ENCODE data around the gene MPND.

Gene MPND

GRCh38 chr19:4385291-4386040, 42.1 kb downstream of the MPND start:
- DNase-seq: no peak

DNA sequence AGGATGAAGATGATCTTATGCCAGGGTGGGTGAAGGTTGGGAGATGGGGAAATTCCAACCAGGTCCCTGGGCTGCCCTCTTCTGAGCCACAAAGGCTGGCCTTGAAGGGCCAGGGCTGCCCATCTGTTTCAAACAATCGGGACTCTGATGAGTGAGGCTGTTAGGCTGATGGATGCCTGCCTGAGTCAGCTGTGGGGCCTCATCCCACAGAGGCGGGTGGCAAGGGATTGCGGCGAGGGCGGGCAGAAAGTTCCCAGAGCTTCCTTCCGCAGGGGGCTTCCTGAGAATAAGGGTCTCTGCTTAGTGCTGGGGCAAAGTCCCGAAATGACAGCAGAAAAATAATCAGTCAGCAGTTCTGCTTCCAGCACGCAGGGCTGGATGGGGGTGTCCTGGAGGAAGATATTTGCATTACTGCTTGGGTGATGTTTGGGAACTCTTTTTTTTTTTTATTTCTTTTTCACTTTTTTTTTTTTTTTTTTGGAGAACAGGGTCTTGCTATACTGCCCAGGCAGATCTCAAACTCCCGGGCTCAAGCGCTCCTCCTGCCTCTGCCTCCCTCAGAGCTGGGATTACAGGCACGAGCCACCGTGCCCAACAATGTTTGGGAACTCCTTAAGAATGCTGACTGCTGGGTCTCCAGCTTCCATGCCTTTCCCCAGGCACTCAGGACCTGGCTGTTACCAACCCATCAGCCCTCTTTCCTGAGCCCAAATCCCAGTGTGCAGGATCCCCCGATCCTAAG, 42.9 kb downstream of the MPND start:
- DNase-seq: no peak

DNA sequence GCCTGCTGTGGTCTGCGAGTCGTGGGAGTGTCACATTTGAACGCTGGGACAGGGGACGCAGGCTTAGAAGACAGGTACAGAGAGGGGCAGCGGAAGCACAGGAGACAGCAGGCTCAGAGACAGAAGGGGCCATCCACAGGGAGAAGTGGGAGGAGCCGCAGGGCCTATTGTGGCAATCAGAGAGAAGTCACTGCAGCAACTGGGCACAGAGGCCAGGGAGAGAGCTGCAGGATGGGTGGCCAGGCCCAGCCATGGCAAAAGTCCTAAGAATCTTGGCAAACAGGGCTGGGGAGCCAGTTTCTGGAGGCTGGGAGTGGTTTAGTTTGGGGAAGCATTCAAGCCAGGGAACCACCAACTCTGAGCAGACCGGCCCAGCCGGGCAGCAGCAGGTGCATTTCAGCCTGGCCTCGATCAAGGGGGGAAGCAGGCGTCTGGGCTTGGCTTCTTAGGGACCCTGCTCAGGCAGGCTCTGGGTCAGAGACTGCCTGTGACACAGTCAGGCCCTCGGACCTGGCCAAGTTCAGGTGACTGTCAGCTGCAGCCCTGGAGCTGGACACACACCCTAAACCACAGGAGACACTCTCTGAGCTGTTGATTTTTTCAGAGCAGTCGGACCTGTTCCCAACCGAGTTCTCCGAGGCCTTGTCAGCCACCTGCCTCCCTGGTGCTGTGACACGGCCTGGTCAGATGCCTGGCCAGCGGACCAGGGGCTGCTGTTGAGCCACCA, 45.1 kb downstream of the MPND start:
- DNase-seq: no peak

DNA sequence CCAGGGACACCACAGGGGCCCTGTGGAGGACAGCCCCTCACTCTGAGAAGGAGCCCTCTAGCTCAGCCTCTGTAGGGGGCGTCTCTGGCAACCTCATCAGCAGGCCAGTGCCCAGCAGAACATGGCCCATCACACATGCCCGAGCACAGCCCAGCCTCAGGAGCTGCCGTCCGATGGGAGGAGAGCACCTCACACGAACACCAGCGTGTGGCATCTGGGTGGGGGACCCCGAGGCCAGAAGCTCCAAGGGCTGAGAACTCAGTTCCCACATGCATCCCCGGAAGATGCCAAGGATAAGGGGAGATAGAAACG, 45.7 kb downstream of the MPND start:
- no peak for DNase-seq

DNA sequence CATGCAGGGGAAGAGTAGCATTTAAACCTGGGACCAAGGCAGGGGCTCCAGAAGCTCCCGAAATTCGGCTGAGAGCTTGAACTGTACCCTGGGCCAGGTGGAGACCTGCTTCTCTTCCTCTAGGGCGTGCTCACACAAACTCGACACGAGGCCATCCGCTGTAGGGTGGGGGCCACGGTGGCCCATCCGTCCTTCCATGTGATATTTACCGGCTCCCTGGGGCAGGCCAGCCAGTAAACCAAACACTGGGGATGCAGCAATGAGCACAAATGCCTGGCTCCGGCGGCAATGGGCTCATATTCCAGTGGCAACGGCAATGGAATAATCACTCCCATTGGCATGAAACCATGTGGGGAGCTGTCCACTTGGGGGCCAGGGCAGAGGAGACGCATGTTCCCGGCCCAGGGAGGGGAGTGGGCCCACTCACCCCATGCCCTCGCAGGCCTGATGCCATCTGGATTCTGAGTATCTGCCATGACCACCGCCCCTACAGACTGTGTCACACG, 46.2 kb downstream of the MPND start:
- DNase-seq: no peak

DNA sequence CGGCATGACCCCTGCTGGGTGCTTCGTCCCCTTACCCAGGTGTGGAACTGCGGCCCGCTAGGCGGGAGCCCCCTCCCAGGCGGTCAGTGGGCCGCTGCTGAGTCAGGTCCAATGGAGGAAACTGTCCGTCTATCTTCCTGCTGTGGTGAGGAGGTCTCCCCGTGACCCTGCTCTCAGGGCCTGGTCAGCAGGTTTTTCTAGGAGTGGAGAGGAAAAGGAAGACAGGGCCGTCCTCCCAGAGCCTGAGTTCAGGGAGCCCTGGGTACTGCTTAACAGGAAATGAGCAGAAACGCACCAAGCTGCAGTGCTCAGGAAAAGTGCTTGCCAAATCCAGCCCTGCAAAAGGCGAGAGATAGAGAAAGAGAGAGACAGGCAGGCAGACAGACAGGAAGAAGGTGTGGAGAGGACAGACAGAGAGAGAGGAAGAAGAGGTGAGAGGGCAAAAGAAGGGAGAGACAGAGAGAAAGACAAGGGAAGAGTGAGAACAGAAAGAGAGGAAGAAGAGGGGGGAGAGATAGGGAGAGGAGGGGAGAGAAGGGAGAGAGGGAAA, 46.7 kb downstream of the MPND start:
- no peak for DNase-seq

DNA sequence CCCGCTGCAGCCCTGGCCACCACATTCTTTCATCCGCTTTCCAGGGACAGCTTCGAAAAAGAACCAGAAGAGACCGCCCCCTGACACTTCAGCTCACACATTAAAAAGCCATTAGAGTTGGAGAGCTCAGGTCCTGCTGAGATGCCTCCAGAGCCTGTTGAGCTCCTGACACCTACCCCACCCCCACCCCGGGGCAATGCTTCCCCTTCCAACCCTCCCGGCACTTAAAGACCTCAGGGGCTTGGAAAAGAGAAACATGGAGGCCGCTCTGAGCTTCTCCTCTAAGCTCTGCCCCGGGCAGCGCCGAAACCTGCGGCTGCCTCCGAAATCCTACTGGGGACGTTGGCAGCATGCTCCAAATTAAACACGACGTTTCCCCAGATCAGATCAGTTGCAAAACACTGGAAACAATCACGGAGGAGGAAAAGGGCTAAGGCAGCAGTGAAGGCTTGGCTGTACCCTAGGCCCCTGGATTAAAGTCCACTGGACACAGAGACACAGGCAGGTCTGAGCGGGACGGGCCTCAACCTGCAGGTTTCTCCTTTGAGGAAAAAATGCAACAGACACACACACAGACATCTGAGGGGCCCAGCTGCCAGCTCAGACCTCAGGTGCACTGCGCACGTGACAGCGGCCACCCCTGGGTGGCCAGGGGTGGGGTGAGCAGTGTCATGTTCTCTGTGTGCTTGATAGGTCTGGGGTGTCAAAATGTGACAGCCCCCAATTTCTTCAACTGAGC, 47.4 kb downstream of the MPND start:
- no peak for DNase-seq

GRCh38 chr19:4391306-4391693, 47.9 kb downstream of the MPND start:
- DNase-seq: no peak

DNA sequence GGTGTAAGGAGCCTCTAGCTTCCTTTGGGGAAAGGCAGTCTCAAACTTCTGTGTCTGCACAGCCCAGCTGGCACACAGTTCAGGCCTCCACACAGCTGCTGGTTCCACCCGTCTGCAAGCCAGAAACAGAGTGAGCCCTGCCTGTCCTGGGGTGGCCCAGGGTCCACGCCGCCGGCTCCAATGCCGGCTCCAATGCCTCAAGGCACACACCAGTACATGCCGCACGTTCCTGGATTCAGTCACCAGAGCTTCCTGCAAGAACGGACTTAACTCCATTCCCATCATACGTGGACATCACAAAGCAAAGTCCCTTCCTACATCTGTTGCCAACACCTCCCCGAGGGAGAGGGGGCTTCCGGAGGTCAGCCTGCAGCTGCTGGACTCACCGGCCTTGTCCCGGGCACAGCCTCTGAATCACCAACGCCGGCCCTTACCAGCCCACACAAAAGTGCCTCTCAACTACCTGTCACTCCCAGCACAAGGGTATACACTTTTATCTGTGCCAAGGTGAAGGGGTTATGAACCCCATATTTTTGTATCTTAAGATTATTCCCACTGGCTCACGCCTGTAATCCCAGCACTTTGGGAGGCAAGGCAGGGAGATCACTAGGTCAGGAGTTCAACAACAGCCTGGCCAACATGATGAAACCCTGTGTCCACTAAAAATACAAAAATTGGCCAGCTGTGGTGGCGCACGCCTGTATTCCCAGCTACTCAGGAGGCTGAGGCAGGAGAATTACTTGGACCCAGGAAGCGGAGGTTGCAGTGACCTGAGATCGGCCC, 48.5 kb downstream of the MPND start:
- DNase-seq: no peak

GRCh38 chr19:4393947-4394590, 50.7 kb downstream of the MPND start:
- no peak for DNase-seq

DNA sequence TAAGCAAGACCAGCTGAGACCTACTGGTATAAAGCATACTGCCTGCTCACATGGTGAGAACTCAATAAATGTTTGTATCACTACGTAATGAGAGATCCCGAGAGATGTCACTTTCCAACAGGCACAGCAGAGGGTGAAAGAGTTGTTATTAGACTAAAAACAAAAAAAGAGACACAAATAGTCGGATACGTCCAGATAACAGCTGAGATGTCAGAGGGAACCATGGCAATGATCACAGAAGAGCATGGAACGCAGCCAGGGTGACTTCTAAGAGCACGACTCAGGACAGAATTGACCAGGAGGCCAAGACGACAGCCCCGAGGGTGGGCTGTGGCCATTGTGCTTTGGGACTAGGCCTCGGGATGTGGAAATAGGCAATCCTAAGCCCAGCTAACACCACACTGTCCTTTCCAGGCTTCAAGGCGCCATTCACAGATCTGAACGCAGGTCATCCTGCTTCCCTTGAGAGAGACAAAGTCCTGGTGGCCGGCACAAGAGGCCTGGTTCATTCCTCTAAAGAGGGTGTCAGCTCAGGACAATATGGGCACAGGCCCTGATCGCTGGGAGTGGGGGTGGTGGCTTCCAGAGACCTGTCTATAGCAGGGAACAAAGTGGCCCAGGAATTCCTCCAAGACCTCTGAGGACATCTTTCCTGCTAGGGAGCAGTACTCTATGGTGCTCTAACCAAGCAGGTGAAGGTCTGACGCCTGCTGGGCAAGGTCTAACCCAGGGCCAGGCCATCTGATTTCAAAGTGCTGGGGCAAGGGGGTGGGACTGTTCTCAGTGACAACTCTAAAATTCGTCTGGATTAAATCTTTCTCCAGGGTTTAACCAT, 53.8 kb downstream of the MPND start:
- no peak for DNase-seq

- DNase-seq: no peak
These were observed 56.4 kb downstream of the MPND start for GRCh38 chr19:4399812-4400134.

DNA sequence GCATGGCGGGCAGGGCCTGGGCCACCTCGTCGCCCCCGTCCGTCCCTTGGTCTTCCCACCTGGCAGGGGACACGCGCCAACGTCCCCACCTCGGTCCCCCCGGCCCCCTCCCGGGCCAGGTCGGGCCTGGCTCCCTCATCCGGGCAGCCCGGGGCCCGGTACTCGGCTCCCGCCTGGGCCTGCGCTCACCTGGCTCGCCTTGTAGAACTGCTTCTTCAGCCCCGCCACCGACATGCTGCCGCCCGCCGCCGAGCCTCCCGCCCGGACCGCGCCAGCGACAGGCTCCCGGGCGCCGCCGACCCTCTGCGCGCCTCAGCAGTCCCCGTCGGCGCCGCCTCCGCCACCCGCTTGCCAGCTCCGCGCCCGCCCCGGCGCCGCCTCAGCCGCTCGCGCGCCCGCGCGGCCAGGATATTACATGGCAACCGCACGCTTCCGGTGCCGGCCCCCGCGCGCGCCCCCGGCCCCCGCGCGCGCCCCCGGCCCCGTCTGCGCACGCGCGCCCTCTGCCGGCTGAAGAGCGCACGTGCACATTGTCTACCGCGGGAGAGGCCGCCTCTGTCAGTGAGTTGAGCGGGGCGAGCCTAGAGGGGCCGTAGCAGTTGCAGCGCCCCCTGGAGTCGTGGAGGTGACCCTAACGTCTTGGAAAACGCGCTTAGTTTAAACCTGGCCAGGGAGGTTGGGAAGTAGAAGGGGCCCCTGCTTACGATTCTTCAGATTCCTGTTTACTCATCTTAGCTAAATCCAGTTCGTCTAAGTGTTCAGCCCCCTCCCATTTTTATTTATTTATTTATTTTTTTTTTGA, 57.0 kb downstream of the MPND start, which contains the start of gene SH3GL1:
SH3GL1 (minus strand) TSS at position 413 of the 802 bp plus-strand sequence; CDS start at position 234, 179 bp downstream.
- DNase-seq: peak; percentile 90

- no peak for DNase-seq
These were observed 58.4 kb downstream of the MPND start for GRCh38 chr19:4401769-4402170.

GRCh38 chr19:4402171-4403004, 59.0 kb downstream of the MPND start, which contains the start of gene CHAF1A:
Gene CHAF1A, plus strand, starts transcription at chr19:4402640. Its CDS starts 123 bp downstream, at chr19:4402763.
- peak; percentile 100 for DNase-seq

- peak; percentile 23 for DNase-seq
These were observed 59.8 kb downstream of the MPND start for GRCh38 chr19:4403005-4403761.

GRCh38 chr19:4405977-4406376, 62.6 kb downstream of the MPND start:
- no peak for DNase-seq

- no peak for DNase-seq
These were observed 63.3 kb downstream of the MPND start for GRCh38 chr19:4406626-4407025.
